HG03460 (cell line): ENCODE measurements around the gene DGKH.
"Not testable (repeated sequence)": the region's sequence is repeated elsewhere in the genome, so short reads cannot be mapped to it uniquely, and the experiment has no call there.

Experiments used
- ATAC-seq: cut with Tn5 transposase; IDR thresholded peaks from one replicate; pipeline ENCODE4 v1.9.1; 2021; ENCODE audit not compliant: unreplicated experiment

Gene DGKH

DNA sequence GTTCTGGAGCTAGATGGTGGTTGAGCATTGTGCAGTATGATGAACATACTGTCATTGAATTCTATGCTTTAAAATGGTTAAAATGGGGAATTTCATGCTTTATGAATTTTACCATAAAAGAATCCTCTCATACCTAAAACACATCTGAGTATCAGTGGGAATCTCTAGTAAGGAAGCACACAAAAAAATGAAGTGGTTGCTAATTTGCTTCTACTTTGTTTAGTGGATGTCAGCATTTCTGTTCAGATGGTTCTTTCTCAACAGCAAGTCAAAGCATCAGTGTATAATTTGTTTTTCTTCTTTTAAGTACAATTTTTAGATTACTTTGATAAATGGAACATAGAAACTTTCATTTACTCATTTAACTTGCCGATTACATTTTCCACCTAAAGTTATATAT lies 171.4 kb downstream of the DGKH start:
- no peak for ATAC-seq

DNA sequence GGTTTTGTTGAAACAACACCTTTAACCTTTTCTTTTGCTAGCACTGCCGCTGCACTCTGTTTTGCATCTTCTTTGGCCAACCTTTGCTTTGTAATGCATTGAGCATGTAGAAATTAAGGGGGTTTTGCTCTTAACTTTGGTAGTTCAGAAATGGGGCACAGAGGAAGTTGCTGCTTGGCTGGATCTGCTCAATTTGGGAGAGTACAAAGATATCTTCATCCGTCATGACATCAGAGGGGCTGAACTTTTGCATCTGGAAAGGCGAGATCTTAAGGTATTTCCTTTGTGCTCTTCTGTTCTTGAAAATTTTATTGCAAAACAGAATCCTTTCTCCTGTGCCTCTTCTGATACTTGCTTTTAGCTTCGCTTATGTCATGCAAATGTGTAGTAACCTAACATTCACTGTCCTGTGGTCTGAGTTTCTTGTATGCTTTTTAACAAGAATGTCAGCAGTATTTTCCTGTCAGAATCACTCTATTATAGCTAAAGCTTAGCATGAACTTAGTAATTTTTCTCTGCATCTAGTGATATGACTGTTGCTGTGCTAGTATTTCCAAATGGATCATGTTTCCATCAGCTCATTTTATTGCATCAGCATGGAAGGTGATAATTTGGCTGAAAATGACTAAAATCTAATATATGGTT lies 172.8 kb downstream of the DGKH start:
- no peak for ATAC-seq

DNA sequence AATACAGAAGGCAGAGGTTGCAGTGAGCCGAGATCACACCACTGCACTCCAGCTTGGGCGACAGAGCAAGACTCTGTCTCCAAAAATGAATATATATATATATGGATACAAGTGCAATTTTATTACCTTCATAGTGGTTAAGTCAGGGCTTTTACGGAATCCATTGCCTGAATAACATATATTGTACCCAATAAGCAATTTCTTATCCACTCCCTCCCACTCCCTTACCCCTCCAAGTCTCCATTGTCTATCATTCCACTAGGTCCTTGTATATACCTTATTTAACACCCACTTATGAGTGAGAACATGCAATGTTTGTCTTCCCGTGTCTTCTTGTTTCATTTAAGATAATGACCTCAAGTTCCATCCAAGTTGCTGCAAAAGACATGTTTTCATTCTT lies 175.2 kb downstream of the DGKH start:
- ATAC-seq = no peak

DNA sequence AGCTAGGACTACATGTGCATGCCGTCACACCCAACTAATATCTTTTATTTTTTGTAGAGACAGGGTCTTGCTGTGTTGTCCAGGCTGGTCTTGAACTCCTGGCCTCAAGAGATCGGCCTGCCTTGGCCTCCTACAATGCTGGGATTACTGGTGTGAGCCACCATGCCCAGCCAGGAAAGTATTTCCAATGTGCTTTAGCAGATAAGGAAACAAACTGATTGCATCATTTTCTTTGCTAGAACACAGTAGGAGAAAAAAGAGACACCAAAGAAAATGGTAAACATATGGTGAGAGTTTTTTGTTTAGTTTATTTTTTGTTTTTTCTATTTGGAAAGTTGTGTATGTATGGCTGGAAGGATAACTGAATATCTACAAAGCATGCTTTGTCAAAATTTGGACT lies 176.6 kb downstream of the DGKH start:
- no peak for ATAC-seq

DNA sequence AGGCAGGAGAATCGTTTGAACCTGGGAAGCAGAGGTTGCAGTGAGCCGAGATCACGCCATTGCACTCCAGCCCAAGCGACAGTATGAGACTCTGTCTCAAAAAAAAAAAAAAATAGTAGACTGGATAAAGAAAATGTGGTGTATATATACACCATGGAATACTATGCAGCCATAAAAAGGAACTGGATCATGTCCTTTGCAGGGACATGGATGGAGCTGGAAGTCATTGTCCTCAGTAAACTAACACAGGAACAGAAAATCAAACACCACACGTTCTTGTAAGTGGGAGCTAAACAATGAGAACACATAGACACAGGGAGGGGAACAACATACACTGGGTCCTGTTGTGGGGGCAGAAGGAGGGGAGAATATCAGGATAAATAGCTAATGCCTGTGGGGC lies 178.3 kb downstream of the DGKH start:
- not testable (repeated sequence) for ATAC-seq

DNA sequence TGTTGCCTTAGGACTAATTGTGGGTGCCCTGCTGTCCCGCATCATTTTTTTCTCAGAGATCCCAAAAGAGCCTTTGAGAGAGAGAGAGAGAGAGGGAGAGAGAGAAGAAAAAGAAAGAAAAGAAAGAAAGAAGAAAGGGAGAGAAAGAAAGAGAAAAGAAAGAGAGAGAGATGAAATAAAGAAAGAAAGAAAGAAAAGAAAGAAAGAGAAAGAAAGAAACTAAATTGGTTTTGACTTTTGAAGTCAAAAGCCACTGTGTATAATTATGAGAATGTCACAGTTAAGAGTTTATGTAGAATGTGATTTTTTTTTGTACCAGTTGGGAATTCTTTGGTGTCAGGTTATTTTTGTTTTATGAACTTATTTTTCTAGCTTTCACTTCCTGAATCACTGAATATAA lies 180.1 kb downstream of the DGKH start:
- no peak for ATAC-seq

DNA sequence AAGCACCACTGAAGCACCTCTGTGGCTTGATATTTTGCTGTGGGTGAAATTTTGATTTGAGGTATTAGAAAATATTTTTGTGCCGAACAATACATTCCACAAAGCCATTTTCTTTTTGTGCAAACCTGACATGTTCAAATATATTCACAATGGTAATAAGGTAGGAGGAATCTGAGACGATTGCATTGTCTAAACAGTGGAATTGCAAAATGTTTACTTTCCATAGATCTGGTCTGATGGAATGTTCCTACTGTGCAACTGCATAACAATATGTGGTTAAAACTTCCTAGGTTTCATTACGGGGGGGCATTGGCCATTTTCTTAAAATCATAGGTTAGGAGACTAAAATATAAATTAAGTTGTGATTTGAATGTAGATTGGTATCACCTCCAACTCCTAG lies 180.8 kb downstream of the DGKH start:
- ATAC-seq = no peak

DNA sequence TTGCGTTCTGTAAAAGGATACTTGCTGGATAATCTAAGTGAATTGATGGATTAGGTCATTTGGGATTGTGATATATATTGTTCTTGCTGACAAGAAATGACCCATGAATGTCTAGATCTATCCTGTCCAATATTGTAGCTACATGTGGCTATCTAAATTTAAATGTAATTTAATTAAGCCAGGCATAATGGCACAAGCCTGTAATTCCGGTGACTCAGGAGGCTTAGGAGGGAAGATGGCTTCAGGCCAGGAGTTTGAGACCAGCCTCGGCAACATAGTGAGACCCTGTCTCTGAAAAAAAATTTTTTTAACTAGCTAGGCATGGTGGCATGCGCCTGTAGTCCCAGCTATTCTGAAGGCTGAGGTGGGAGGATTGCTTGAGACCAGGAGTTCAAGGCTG lies 184.2 kb downstream of the DGKH start:
- ATAC-seq = no peak

DNA sequence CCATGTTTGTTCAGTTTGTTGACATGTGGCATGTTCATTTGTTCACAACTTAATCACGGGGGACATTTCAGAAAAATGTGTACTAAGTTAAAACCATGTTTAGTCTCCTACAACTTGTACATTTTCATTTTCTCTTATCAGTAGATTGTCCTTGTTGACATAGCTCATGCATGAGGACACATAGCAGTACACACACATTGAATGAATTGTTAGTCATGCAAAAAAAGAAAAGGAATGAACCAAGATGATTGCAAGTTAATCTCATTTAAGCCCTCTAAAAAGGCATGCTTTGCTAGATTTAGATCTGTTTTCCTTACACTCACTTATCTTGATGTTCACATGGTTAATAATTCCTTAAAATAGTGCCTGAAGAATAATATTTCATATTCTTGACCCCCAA lies 185.3 kb downstream of the DGKH start:
- no peak for ATAC-seq

DNA sequence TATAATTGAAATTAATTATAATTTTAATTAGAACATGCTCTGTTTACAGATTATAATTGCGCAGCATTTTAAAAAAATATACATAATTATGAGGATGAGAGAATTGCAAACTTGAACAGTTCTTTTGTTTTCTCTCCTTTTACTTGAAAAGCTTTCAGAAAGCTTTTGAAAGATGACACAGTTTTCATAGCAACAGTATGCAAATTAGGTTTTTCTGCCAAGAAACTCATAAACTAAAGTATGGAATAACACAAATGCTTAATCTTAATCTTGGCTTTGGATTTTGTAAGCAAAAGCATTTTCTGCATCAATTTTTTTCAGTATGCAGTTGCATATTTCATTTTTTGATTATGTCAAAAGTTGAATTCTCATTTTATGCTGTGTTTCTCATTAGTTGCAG lies 190.7 kb downstream of the DGKH start:
- ATAC-seq = no peak

DNA sequence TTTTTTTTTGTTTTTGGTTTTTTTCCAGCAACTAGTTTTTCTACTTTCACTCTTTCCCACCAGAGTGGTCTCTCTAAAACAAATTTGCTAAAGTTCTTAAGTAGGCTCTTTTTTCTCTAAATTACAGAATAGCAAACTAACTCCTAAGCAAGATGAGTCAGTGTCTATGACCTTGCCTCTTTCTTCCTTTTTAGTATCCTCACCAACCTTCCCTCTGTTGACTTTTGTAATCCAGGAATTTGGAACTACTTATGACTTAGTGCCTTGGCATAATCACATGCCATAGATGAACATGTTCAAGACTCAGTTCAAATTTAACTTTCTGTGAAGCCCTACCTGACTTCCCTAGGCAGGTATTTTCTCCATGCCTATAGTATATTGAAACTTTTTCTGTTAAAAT lies 191.2 kb downstream of the DGKH start:
- no peak for ATAC-seq

DNA sequence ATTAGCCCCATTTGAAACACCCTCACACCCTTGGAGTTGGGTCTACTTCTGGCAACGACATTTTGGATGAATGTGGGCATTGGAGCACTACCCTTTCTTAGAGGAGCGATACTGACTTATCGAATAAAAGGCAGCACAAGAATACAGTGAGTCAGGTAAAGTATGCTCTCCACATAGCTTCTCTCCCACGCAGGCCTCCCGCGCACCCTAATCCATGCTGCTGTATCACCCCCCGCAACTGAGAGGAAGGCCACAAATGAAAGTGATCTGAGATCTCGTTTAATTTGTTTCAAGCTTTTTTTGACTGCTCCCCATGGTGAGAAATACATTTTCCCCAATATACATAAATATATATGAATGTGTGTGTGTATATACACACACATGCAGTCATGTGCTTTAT lies 198.1 kb downstream of the DGKH start:
- ATAC-seq = no peak

DNA sequence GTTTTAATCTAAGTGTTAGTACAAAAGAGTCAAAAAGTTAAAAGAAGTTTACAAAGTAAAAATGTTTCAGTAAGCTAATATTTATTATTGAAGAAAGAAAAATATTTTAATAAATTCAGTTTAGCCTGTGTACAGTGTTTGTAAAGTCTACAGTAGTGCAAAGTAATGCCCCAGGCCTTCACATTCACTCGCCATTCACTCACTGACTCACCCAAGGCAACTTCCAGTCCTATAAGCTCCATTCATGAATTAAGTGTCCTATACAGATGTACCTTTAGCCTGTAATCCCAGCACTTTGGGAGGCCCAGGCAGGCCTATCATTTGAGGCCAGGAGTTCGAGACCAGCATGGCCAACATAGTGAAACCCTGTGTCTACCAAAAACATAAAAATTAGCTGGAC lies 199.4 kb downstream of the DGKH start:
- no peak for ATAC-seq

DNA sequence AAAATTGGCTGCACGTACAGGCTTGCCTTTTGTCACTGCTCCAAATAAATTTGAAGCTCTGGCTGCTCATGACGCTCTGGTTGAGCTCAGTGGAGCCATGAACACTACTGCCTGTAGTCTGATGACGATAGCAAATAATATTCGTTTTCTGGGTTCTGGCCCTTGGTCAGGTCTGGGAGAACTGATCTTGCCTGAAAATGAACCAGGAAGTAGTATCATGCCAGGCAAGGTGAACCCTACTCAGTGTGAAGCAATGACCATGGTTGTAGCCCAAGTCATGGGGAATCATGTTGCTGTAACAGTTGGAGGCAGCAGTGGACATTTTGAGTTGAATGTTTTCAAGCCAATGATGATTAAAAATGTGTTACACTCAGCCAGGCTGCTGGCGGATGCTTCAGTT lies 207.4 kb downstream of the DGKH start:
- ATAC-seq = no peak

DNA sequence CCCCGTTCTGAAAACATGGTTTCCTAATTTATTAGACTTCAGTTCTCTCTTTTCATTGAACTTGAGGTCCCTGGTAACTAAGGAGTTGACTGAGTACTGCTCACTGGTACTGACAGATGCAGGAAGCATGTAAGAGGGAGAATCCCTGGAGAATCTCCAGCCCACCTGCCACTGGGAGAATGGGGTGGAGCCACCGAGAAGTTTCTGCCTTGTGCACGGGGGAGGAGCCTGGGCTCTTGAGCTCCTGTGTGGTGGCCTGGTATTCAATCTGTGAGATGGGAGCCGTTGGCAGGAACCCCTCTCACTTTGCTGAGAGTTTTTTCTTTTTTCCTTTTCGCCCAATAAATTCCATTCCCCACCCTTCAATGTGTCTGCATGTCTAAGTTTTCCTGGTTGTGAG lies 210.3 kb downstream of the DGKH start:
- ATAC-seq = no peak

DNA sequence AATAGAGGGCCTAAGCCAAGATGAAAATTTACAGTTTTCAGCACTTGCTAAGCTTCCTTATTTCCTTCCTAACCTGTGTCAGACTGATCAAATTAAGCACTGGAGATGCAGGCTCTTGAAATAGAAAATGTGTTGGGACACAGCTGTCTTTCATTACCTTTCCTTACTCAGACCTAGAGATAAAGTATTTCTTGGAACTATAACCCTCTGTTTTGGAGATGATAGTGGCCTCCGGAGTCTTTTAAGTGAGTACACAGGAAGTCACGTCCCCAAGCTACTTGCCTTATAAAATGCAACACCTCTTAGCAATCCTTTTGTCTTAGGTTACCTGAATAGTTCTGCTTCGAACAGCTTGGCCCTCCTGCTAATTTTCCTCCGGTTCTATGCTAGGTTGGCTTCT lies 211.1 kb downstream of the DGKH start:
- ATAC-seq = no peak

DNA sequence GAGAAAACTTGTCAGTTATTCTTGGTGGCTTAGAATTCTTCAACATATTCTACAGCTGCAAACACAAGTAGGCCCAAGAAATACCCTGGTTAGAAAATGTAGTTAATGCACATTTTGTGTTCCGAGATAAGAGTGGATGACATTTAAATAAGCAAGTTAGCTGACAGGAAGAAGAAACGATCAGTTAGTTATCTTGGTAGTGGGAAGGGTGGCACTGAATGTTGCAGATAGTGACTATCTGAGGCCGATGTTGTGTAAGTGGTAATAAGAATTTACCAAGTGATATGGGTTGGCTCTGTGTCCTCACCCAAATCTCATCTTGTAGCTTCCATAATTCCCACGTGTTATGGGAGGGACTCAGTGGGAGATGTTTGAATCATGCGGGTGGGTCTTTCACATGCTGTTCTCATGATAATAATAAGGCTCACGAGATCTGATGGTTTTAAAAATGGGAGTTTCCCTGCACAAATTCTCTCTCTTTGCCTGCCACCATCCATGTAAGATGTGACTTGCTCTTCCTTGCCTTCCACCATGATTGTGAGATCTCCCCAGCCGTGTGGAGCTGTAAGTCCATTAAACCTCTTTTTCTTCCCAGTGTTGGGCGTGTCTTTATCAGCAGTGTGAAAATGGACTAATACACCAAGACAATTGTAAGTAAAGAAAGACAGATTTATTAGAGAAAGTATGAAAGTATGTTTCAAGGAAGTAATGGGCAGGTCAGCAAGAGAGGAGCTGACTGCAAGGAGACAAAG lies 212.6 kb downstream of the DGKH start:
- no peak for ATAC-seq

DNA sequence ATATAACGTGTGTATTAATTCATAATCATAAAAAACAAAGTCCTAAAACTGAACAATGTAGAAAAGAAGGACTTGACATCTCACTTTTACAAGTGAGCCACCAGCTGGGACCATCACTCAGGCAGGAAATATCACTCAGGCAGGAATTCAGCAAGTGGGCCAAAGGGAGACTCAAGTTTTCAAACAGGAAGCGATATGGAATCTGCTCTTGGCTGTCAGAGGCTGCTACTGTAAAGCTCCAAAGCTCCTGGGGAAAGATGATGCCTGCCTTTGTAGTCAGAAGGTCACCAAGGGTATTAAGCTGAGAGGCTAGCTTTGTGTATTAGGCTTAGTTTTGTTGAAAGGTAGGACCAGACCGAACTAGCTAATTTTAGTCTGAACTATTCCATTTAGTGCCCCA lies 218.0 kb downstream of the DGKH start:
- ATAC-seq = no peak

DNA sequence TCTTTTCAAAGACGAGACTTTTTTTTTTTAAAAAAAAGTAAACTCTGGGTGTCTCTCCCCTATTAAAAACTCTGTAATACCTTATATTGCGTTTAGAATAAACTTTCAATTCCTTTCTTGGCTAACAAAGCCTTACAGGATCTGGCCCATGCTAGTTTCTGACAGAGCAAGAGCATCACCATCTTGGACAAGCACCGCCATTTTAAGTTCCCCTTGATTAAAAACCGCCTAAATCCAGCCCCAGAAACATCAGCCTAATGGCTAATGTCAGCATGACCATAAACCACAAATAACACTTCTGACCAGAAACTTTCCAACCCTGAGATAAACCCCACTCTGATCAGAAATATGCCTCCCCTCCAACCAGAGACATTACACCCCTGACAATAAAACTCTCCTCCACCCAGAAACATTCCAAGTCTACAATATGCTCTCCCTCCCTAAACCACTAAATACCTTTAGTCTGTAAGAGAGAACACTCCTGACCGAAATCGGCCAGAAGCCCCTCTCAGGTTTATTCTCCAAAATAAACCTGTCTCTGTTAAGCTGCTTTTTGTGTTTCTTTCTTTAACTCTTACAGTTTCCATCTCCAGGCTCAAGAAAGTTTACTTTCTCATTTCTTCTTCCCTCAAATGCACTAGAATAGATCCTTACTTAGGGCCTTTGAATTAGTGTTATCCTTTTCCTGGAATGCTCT lies 221.9 kb downstream of the DGKH start:
- ATAC-seq = no peak

DNA sequence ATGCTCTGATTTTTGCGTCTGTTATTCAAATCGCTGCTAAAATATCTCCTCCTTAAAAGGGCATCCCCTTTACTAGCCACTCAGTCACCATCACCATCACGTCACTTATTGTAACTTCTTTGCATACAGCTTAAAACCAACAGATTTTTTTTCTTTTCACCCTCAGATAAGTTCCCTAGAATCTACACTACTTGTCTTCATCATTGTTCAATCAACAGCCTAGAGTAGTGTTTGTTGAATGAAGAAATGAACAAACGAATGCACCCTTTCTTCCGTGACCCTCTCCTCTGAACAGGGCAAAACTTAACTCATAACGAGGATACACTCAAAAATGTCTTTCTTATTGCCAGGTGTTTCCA lies 222.4 kb downstream of the DGKH start:
- ATAC-seq = no peak

DNA sequence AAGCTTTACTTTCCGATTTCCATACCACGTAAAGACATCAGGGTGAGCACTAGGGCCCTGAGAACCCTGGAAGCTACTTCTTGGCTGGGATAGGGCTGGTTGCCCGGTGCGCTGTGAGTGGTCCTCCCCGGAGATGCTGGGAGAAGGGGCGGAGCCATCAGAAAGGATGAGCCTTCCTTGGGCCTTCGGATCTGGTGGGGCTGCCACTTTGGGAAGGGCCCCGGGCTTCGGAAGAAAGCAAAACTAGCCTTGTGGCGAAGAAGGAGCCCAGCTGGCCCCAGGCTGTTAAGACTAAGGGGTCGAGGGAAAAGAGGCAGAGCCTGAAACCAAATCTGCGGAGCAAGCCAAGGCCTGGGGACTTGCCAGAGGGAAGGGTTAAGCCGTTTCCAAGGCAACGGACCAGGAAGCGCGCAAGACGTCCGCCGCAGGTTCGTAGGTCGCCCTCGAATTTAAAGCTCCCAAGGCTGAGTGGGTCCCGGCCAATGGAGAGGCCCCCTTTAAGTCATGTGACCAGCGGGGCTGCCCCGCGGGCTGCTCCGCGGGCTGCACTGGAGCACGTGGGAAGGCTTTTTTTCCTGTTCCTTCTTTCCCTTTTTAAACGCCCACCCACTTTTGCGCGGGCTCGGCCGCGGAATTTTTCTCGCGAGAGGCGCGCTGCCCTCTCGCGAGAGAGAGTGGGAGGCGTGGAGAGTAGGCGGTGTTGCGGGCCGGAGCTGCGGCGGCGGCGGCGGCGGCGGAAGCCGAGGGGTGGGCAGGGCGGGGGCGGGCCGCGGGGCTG lies 223.1 kb downstream of the DGKH start:
- ATAC-seq = peak; percentile 79
